Stimulated activated CD4-positive, alpha-beta T cell treated with anti-CD3 and anti-CD28 coated beads, Interleukin-15, amount 100 ng/mL, for 1 hour (primary cell): ENCODE results near the gene NKD2.

Source experiments
- DNase-seq, 2 donors: peaks; one replicate each; pipeline ENCODE4 v3.0.0-alpha.2; 2020; ENCODE audit warnings: low read depth in 1 of 2, low spot score in 1 of 2

The NKD2 gene

DNA sequence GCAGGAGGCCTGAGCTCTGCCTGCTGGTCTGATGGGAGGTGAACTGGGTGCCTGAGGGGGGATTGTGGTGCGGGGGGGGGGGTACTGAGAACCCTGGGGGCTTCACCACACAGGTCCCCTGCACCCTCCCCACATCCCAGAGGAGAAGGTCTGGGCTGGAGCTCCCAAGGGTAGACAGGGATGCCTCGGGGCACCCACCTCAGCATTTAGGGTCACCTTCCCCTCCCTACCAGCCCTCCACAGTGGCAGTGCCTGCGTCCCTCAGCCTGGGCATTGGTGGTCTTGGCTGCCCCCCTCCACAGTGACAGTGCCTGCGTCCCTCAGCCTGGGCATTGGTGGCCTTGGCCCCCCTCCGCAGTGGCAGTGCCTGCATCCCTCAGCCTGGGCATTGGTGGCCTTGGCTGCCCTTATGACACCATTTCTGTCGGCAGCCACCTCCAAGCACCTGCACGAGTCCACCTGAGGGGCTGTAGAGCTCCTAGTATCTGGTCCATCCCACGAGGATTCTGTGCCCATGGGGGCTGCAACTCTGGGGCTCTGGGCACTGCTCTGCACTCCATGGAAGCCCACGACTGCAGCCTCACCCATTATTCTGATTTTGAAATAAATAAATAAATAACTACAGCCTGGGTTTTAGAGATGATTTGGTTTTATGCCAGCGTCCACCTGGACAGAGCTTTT is 21.5 kb downstream of the NKD2 start:
- no peak for DNase-seq

GRCh38 chr5:1030801-1031271 is 22.2 kb downstream of the NKD2 start:
- DNase-seq = no peak

GRCh38 chr5:1031306-1031959 is 22.8 kb downstream of the NKD2 start:
- DNase-seq = no peak

DNA sequence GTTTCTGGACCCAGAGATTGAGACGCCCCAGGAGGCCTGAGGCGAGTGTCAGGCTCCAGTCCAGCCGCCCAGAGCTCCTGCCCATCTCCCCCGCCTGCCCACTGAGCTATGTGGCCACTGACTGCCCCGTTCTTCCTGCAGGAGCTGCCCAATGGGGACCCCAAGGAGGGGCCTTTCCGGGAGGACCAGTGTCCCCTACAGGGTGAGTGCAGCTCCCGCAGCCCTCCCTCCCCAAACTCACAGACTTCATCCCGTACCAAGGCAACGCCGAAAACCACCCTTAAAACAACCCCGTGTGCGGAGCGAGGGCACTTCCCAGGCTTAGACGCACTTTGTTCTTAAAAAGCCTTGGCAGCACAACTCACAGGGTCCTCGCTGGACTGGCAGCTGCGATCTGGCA is 23.4 kb downstream of the NKD2 start:
- no peak for DNase-seq

DNA sequence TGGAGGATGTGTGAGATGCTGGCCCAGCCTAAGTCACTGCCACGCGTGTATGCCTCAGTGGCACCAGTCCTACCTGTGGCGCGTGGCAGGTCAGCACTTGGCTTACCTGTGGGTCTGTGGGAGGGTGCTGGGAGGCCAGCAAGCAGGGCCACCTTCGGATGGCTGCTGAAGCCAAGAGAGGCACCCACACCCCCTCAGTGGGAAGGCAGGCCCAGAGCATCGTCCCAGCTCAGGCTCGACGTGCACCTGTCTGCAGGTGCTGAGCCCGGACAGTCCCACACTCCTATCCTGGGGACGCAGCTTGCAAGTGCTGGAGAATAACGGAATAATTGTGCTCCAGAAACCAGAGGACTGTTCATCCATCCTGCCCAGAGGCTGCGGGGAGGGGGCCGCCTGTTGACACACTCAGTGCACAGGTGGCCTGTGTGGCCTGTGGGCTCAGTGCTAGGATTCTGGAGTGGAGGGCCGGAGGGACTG is 24.0 kb downstream of the NKD2 start:
- no peak for DNase-seq

DNA sequence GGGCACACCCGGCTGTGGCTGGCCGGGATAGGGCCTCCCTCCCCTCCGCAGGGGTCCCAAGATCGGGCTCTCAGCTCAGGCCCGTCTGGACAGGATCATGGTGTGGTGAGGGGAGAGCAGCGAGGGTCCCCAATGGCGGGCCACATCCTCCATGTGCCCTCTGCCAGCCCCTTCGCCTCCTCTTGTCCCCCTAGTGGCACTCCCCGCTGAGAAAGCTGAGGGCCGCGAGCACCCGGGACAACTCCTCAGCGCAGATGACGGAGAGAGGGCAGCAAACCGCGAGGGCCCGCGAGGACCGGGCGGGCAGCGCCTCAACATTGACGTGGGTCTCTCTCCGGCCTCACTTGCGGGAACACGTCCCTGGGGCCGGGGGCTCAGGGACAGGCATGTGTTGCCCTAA is 24.6 kb downstream of the NKD2 start:
- no peak for DNase-seq

GRCh38 chr5:1033606-1034420 is 25.2 kb downstream of the NKD2 start:
- DNase-seq = no peak

DNA sequence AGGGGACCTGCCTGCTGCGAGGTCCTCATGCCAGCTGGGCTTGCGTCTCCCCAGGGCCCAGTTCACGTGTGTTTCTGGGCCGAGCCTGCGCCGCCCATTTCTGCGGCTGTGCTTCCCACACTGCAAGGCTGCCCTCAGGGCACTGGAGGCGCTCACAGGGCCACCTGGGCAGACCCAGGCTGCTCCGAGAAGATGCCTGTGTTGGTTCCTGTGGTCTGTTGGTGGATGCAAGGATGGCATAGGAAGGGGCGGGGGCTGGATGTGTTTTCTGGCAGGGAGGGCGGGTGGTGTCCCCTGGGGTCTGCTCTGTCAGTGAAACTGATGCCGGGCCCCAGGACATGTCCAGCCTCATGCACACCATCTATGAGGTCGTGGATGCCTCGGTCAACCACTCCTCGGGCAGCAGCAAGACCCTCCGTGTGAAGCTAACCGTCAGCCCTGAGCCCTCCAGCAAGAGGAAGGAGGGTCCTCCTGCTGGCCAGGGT is 25.9 kb downstream of the NKD2 start:
- no peak for DNase-seq

GRCh38 chr5:1034986-1035385 is 26.4 kb downstream of the NKD2 start:
- DNase-seq = no peak

DNA sequence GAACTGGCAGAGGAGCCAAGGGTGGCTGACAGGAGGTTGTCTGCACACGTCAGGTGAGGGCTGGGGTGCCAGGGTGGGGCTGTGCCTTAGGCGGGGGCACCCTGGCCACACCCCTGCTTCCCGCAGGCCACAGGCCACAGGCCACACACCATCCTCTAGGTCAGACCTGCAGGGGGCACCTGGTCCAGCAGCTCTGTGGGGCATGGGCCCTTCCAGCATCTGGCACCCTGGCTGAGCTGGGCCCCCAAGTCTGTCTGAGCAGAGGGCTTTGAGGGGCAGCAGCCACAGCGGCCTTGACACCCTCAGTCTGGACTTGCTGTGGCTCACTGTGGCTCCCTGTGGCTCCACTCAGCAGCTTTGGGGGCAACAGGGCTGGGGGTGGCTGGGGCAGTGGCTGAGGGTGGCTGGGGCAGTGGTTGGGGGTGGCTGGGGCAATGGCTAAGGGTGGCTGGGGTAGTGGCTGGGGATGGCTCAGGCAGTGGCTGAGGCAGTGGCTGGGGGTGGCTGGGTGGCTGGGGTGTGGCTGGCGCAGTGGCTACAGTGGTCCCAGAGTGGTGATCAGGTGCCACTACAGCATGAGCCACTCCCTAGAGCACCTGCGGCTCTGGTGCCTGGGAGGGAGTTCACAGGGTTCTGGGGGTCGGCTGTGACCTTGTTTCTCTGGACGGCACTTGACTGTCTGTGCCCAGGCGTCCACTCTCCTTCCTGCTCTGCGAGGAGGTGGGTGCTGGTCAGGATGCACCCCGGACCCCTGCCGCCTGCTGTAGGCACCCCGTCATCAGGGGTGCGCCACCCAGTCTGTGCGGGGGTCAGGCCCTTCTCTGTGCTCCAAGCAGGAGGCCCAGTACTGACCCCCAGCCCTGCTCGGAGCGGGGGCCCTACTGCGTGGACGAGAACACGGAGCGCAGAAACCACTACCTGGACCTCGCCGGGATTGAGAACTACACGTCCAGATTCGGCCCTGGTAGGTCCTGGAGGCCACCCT is 27.1 kb downstream of the NKD2 start:
- DNase-seq = no peak

DNA sequence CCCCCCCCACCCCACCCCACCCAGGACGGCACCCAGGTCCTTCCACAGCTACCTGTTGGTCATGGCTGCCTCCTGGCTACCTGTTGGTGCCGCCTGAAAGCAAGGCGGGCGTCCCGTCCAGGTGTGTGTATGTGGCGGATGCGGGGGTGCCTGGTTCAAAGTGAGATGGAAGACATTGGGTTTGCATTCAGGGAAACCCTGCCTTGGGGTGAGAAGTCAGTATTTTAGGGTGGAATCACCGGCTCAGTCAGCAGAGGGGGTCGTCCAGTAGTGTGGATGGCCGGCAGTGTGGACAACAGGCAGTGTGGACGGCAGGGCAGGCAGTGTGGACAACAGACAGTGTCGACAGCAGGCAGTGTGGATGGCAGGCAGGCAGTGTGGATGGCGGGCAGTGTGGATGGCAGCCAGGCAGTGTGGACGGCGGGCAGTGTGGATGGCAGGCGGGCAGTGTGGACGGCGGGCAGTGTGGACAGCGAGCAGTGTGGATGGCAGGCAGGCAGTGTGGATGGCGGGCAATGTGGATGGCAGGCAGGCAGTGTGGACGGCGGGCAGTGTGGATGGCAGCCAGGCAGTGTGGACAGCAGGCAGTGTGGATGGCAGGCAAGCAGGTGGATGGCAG is 28.0 kb downstream of the NKD2 start:
- DNase-seq = no peak

DNA sequence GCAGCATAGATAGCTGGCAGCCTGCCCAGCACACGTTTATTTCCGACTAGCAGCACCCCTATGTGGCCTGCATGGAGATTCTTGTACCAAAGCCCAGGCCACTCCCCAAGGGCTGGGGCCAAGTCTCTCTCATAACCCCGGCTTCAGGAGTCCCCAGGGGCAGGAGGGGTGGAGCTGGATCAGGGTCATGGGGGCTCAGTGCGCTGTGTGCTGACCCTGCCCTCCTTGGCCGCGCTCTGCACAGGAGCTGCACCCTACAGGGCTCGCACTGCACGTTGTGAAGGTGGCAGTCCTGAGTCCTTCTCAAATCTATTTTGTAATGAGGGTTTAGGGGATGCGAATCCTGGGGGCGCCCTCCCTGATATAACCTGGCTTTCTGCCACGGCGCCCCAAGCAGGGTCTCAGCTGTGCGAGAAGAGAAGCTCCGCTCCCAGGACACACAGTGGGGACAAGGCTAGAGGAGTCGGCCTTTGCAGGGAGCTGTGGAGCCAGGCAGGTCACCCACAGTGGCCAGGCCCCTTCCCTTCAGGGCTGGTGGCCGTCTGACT is 28.6 kb downstream of the NKD2 start:
- no peak for DNase-seq

DNA sequence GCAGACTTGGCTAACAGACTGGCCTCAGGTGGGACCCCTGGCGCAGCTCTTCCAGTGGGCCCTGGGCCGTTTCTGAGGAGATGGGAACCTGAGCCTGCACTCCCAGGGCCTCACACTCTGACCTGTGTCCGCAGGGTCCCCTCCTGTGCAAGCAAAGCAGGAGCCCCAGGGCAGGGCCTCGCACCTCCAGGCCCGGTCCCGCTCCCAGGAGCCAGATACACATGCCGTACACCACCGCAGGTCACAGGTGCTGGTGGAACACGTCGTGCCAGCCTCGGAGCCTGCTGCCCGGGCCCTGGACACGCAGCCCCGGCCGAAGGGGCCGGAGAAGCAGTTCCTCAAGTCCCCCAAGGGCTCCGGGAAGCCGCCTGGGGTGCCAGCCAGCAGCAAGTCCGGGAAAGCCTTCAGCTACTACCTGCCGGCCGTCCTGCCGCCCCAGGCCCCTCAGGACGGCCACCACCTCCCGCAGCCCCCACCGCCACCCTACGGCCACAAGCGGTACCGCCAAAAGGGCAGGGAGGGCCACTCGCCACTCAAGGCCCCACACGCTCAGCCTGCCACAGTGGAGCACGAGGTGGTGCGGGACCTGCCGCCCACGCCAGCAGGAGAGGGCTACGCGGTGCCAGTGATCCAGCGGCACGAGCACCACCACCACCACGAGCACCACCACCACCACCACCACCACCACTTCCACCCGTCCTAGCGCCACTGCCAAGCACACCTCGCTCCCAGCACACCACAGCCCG is 29.2 kb downstream of the NKD2 start:
- no peak for DNase-seq

DNA sequence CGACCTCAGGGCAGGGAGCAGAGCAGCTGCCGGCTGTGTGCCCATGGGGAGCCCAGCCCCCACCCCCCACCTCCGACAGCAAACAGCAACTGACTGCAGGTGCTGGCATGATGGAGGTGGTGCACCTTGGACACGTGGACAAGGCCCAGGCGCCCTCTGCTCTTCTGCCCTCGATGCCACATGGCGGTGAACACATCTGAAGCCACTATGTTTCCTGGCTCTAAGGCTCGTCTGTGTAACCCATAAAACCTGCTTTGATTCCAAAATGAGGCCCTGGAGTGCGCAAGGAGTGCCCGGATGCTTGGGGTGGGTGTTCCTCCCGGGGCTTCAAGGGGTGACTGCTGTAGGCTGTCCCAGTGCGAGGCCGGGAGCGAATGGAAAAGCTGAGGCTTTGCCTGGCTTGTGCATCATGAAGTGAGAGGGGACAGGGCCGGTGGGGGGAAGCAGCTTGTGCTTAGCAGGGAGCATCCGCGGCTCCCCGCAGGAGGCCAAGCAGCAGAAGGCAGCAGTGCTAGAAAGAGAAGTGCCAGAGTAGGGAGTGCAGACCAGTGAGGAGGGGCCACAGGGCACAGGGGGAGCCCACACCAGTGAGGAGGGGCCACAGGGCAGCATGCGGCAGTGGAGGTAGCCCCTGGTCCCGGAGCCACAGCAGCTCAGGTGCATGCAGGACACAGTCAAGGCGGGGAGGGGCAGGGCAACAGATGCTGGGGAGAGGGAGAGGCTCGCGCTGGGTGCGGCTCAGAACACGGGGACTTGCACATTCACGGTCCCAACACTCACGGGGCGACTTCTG is 30.0 kb downstream of the NKD2 start:
- no peak for DNase-seq

DNA sequence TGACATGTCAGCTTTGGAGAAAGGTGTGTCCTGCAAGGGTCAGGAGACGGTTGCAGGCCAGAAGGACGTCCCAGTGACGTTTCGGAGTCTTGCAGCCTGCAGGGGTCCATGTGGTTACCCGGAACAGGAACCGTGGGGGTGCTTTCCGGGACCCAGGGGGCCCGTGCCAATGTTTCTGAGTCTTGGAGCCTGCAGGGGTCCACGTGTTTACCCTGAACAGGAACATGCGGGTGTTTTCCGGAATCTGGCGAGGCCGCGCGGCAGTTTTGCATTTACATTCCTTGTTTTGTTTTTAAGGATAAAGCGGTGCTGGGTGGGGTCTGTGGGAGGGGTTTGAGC is 30.6 kb downstream of the NKD2 start:
- no peak for DNase-seq

- DNase-seq = no peak
These were observed 31.2 kb downstream of the NKD2 start for GRCh38 chr5:1039706-1040260.

- no peak for DNase-seq
These were observed 32.0 kb downstream of the NKD2 start for GRCh38 chr5:1040571-1040970.
